ENCODE measurements around the gene CUBN.

GRCh38 chr10:16883084-16883483 is 246.5 kb downstream of the CUBN start:
- TF ChIP-seq CTCF (conservative IDR thresholded peaks at IDR 0.05; ENCODE audit: low read depth, low read length): no peak
- TF ChIP-seq EZH2 (IDR thresholded peaks at IDR 0.05; ENCODE audit: low read length, unreplicated experiment): no peak
- no peak for TF ChIP-seq EZH2phosphoT487 (IDR thresholded peaks at IDR 0.05; ENCODE audit: borderline replicate concordance, low read length)
